Measurements from ENCODE around the gene CLCNKB.
"Not testable (repeated sequence)": the region's sequence is repeated elsewhere in the genome, so short reads cannot be mapped to it uniquely, and the experiment has no call there.

The CLCNKB gene

DNA sequence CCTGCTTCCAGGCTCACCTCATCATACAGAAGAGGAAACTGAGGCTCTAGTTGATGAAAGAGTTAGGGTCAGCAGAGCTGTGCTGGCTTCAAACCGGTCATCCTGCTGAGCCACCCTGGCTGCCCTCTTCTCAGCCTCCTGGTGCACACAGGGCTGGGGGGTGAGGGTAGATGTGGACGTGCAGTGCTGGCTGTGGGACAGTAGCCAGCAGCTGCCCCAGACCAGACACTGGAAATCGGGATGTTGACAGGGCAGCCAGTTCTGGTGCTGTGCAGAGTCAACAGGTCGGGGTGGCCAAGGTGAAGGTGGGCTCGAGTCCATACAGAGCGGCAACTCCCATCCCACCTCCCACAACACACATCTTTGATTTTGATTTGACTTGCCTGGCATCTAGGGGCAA lies 23.3 kb upstream of the CLCNKB start:
- no peak for DNase-seq
- no peaks in the 10 kb centered on the region for H3K36me3 ChIP-seq (replicated peaks)
- TF ChIP-seq, protein P1, sequence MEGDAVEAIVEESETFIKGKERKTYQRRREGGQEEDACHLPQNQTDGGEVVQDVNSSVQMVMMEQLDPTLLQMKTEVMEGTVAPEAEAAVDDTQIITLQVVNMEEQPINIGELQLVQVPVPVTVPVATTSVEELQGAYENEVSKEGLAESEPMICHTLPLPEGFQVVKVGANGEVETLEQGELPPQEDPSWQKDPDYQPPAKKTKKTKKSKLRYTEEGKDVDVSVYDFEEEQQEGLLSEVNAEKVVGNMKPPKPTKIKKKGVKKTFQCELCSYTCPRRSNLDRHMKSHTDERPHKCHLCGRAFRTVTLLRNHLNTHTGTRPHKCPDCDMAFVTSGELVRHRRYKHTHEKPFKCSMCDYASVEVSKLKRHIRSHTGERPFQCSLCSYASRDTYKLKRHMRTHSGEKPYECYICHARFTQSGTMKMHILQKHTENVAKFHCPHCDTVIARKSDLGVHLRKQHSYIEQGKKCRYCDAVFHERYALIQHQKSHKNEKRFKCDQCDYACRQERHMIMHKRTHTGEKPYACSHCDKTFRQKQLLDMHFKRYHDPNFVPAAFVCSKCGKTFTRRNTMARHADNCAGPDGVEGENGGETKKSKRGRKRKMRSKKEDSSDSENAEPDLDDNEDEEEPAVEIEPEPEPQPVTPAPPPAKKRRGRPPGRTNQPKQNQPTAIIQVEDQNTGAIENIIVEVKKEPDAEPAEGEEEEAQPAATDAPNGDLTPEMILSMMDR (IDR thresholded peaks at IDR 0.05; ENCODE audit: low read depth, low read length, missing control alignments): no peak
- no peak overlapping the region for H3K27ac ChIP-seq
- no peaks in the 10 kb centered on the region for H3K27me3 ChIP-seq (replicated peaks)
- no peak overlapping the region for H3K4me3 ChIP-seq (ENCODE audit: low read depth, low read length)
- in situ Hi-C loops (cut with HindIII; ENCODE audit: low pct_ligation_motif_present, low sequenced_read_pairs): no loop called here

DNA sequence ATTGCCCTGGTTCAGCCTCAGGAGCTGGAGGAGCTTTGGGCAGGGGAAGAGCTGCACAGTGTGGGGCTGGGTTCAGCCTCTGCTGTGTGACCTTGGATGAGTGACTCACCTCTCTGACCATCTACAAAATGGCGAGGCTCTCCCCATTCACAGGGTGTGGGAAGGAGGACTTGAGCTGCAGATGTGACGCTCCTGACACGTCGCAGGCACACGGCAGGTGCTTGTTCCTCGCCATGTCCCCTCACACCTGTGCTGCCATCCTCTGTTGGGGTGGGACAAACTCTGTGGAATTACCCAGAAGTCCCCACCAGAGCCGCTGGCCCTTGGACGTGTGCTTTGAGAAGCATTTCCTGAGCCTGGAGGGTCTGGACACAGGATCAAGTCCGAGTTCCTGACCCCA lies 22.7 kb upstream of the CLCNKB start:
- DNase-seq; H3K36me3 ChIP-seq (replicated peaks); H3K27me3 ChIP-seq (replicated peaks); H3K4me3 ChIP-seq (ENCODE audit: low read depth, low read length); H3K27ac ChIP-seq; in situ Hi-C loops (cut with HindIII; ENCODE audit: low pct_ligation_motif_present, low sequenced_read_pairs): not testable (repeated sequence)

DNA sequence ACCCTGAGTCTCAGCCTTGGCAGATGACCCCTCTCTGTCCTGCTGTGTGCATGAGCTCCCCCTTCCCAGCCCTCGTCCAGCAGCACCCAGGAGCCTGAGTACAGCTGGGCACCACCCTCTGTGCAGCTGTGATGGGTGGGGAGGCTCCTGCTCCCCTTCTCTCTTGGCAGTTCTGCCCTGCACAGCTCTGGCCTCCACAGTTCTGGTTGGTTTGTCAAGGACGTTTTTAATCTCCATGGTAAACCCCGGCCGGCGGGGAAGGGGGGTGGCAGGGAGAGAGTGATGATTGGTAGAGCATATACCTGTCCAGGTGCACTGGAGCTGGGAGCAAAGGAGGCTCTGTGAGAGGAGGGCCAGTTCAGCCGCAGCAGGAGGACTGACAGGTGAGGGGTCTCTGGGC lies 21.9 kb upstream of the CLCNKB start, which contains the start of gene CLCNKA:
CLCNKA (plus strand) TSS at position 356 of the 400 bp plus-strand sequence. CDS start 584 bp downstream, outside the sequence.
- in situ Hi-C loops (cut with HindIII; ENCODE audit: low pct_ligation_motif_present, low sequenced_read_pairs): no loop called here
- no peaks in the 10 kb centered on the region for H3K27me3 ChIP-seq (replicated peaks)
- TF ChIP-seq, protein P1 (IDR thresholded peaks at IDR 0.05; ENCODE audit: low read depth, low read length, missing control alignments): no peak

DNA sequence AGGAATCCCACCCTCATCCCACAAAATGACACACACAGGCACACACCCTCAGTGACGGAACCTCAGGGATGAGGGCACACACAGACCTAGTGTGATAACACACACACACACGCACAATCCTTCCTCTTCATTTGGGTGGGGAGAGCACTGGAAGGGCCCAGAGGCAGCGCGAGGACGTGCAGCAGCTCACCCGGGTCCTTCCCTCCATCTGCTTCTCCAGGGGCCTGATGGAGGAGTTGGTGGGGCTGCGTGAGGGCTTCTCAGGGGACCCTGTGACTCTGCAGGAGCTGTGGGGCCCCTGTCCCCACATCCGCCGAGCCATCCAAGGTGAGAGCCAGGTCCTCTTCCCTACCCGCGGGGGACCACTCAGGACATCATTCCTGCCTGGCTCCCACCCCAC lies 21.2 kb upstream of the CLCNKB start:
- in situ Hi-C loops (cut with HindIII; ENCODE audit: low pct_ligation_motif_present, low sequenced_read_pairs): no loop called here
- TF ChIP-seq, protein P1 (IDR thresholded peaks at IDR 0.05; ENCODE audit: low read depth, low read length, missing control alignments): no peak
- no peak overlapping the region for H3K27ac ChIP-seq
- H3K4me3 ChIP-seq (ENCODE audit: low read depth, low read length): no peak overlapping the region
- H3K36me3 ChIP-seq (replicated peaks): no peaks in the 10 kb centered on the region
- H3K27me3 ChIP-seq (replicated peaks): peaks cover 2% of the 10 kb centered on the region
- DNase-seq: no peak

More for the DNA sequence above, 21.9 kb upstream of the CLCNKB start, which contains the start of gene CLCNKA:
- DNase-seq: no peak
- H3K4me3 ChIP-seq (ENCODE audit: low read depth, low read length): no peak within 1 kb of the TSS
- H3K36me3 ChIP-seq (replicated peaks): no peaks in the 10 kb centered on the region
- H3K27ac ChIP-seq: no peak within 1 kb of the TSS

DNA sequence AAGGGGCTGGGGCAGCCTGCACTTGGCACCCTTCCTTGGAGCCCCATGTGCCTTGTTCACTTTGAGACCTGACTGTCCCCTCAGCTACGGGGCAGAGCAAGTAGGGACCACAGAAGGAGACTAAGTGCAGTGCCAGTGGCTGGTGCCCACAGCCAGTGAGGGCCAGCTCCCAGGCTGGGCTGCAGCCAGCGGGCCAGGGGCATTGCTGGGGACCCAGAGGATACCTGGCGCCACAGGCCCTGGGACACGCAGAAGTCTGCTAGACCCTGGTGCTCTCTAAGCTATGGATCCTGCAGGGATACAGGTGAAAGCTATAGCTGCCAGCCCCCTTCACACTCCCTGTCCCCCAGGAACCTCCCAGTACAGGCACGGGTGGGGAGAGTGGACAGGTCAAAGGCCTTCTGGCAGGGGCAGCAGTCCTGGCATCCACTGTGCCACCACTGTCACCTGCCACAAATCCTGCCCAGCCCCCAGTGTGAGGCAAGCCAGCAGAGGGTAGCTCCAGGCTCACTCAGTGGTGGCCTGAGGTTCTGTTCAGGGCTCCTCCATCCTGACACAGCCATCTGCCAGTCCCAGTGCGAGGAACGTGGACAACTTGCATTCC lies 20.4 kb upstream of the CLCNKB start:
- no peaks in the 10 kb centered on the region for H3K36me3 ChIP-seq (replicated peaks)
- DNase-seq: no peak
- TF ChIP-seq, protein P1 (IDR thresholded peaks at IDR 0.05; ENCODE audit: low read depth, low read length, missing control alignments): no peak
- in situ Hi-C loops (cut with HindIII; ENCODE audit: low pct_ligation_motif_present, low sequenced_read_pairs): no loop called here
- H3K4me3 ChIP-seq (ENCODE audit: low read depth, low read length): no peak overlapping the region
- H3K27me3 ChIP-seq (replicated peaks): peaks cover 3% of the 10 kb centered on the region
- H3K27ac ChIP-seq: no peak overlapping the region

DNA sequence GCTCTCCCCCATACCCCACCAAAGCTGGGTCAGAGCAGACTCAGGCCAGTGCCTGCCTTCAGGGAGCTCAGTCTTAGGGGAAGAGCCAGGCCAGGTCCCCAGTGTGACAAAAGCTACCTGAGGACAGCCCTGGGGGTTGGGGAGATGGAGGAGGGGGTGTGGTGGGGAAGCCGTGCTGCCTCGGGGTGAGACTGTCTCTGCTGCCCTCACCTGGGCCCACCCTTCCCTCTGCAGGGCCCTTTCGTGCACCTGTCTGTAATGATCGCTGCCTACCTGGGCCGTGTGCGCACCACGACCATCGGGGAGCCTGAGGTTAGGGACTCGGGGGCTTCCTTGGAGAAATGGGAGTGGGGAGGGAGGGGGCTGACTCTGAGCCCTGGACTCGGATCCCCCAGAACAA lies 17.3 kb upstream of the CLCNKB start:
- DNase-seq; H3K36me3 ChIP-seq (replicated peaks); H3K27me3 ChIP-seq (replicated peaks); H3K4me3 ChIP-seq (ENCODE audit: low read depth, low read length); H3K27ac ChIP-seq; in situ Hi-C loops (cut with HindIII; ENCODE audit: low pct_ligation_motif_present, low sequenced_read_pairs): not testable (repeated sequence)
